SK-N-SH (cell line): Measurements from ENCODE around the gene SLC1A1.

Experiments
- CHD2 ChIP-seq: fragments of 150-350 bp; IDR thresholded peaks from 2 replicates; pipeline ENCODE4 v1.6.1; 2018; ENCODE audit warnings: low read length; ENCODE audit not compliant: partially characterized antibody
- CTCF ChIP-seq: fragments of 200-600 bp; sonication (generic); IDR thresholded peaks from 2 replicates; pipeline ENCODE4 v1.6.1; 2017; ENCODE audit warnings: antibody characterized with exemption, mild to moderate bottlenecking, moderate library complexity
- FOXM1 ChIP-seq: IDR thresholded peaks from 2 replicates; pipeline ENCODE4 v1.4.0; 2012; ENCODE audit warnings: low read depth, mild to moderate bottlenecking
- GATA2 ChIP-seq: sonication (generic); formaldehyde crosslinking; IDR thresholded peaks from 2 replicates; pipeline ENCODE4 v1.5.0; 2020; ENCODE audit warnings: mild to moderate bottlenecking, missing genetic modification reagents
- MAX ChIP-seq: IDR thresholded peaks from 2 replicates; pipeline ENCODE4 v1.4.0; 2012; ENCODE audit warnings: low read depth
- MEF2A ChIP-seq: IDR thresholded peaks from 2 replicates; pipeline ENCODE4 v1.4.0; 2012; ENCODE audit warnings: low read depth, borderline replicate concordance
- NRF1 ChIP-seq: IDR thresholded peaks from 2 replicates; pipeline ENCODE4 v1.6.1; 2012; ENCODE audit warnings: low read depth, mild to moderate bottlenecking, low read length
- POLR2AphosphoS5 ChIP-seq: IDR thresholded peaks from 2 replicates; pipeline ENCODE4 v1.6.1; 2012; ENCODE audit warnings: low read depth, low read length
- RAD21 ChIP-seq: IDR thresholded peaks from 2 replicates; pipeline ENCODE4 v1.6.1; 2012; ENCODE audit warnings: mild to moderate bottlenecking, low read length
- YY1 ChIP-seq: IDR thresholded peaks from 2 replicates; pipeline ENCODE4 v1.4.0; 2012; ENCODE audit warnings: low read depth, mild to moderate bottlenecking
- TF ChIP-seq, protein P1 (sequence below): IDR thresholded peaks from 2 replicates; pipeline ENCODE4; 2012

GRCh38 chr9:4442806-4443205, 47.5 kb upstream of the SLC1A1 start:
- TF ChIP-seq CTCF: no peak
- no peak for TF ChIP-seq FOXM1
- TF ChIP-seq CHD2: no peak
- TF ChIP-seq MEF2A: no peak
- TF ChIP-seq POLR2AphosphoS5: no peak
- TF ChIP-seq NRF1: no peak
- TF ChIP-seq MAX: no peak
- no peak for TF ChIP-seq GATA2 (CRISPR knock-in tag)
- no peak for TF ChIP-seq YY1
- TF ChIP-seq RAD21: no peak
- TF ChIP-seq, protein P1, sequence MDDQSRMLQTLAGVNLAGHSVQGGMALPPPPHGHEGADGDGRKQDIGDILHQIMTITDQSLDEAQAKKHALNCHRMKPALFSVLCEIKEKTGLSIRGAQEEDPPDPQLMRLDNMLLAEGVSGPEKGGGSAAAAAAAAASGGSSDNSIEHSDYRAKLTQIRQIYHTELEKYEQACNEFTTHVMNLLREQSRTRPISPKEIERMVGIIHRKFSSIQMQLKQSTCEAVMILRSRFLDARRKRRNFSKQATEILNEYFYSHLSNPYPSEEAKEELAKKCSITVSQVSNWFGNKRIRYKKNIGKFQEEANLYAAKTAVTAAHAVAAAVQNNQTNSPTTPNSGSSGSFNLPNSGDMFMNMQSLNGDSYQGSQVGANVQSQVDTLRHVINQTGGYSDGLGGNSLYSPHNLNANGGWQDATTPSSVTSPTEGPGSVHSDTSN: no peak
